Neutrophil (primary cell): ENCODE results near the gene ZNF41.
"Not testable (repeated sequence)": the region's sequence is repeated elsewhere in the genome, so short reads cannot be mapped to it uniquely, and the experiment has no call there.

ENCODE experiments used
- H3K27ac ChIP-seq: fragments of 200-600 bp; sonication (generic); 2 replicates; pipeline ENCODE4 v1.5.1; 2016; ENCODE audit warnings: mild to moderate bottlenecking, moderate library complexity
- H3K27me3 ChIP-seq: fragments of 200-600 bp; sonication (generic); 2 replicates; pipeline ENCODE4 v1.6.0; 2016; ENCODE audit warnings: mild to moderate bottlenecking
- H3K36me3 ChIP-seq: fragments of 200-600 bp; sonication (generic); 2 replicates; pipeline ENCODE4 v1.5.1; 2017
- H3K4me1 ChIP-seq, 2 experiments: fragments of 200-600 bp in 1 of 2; sonication (generic) in 1 of 2; 1 replicate in 1 of 2; 2 replicates in 1 of 2; pipeline versions ENCODE4 v1.5.1 to v1.6.1; 2013 to 2016; ENCODE audit warnings: low read depth in 1 of 2, low read length in 1 of 2, mild to moderate bottlenecking in 1 of 2, moderate library complexity in 1 of 2; ENCODE audit not compliant: control insufficient read depth in 1 of 2, insufficient read depth in 1 of 2
- H3K4me3 ChIP-seq, 2 experiments: fragments of 200-600 bp in 1 of 2; sonication (generic) in 1 of 2; 1 replicate in 1 of 2; 2 replicates in 1 of 2; pipeline ENCODE4 v1.5.1; 2013 to 2016; ENCODE audit warnings: low read depth in 1 of 2, low read length in 1 of 2, mild to moderate bottlenecking in 1 of 2, moderate library complexity in 1 of 2
- H3K9me3 ChIP-seq: fragments of 200-600 bp; sonication (generic); 2 replicates; pipeline ENCODE4 v1.5.1; 2016
- CTCF ChIP-seq: fragments of 200-600 bp; sonication (generic); IDR thresholded peaks from 2 replicates; pipeline ENCODE4 v1.5.1; 2016; ENCODE audit warnings: antibody characterized with exemption

ZNF41 gene

DNA sequence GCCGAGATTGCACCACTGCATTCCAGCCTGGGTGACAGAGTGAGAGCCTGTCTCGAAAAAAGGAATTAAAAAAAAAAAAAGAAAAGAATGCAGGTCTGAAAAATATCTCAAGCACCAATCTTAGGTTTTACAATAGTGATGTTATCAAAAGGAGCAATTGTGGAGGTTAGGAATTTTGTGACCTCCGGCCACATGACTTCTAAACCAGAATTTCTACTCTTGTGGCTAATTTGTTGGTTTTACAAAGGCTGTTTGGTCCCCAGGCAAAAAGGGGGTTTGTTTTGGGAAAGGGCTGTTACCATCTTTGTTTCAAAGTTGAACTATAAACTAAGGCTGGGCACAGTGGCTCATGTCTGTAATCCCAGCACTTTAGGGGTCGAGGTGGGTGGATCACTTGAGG lies 15.4 kb upstream of the ZNF41 start:
- Histone ChIP-seq H3K9me3 (no peaks in the 10 kb centered on the region), H3K27me3 (no peaks in the 10 kb centered on the region), H3K27ac (no peak overlapping the region), H3K36me3 (no peaks in the 10 kb centered on the region), H3K4me1 (peaks cover 9 to 10% of the 10 kb centered on the region in 2 experiments), H3K4me3 (no peak overlapping the region)
- TF ChIP-seq CTCF = no peak

- Histone ChIP-seq H3K4me3 (no peak overlapping the region), H3K27ac (no peak overlapping the region), H3K27me3 (no peaks in the 10 kb centered on the region), H3K9me3 (no peaks in the 10 kb centered on the region), H3K4me1 (peaks cover 9 to 10% of the 10 kb centered on the region in 2 experiments), H3K36me3 (no peaks in the 10 kb centered on the region)
- TF ChIP-seq CTCF = no peak
These were observed 14.4 kb upstream of the ZNF41 start for GRCh38 chrX:47497271-47497888.

DNA sequence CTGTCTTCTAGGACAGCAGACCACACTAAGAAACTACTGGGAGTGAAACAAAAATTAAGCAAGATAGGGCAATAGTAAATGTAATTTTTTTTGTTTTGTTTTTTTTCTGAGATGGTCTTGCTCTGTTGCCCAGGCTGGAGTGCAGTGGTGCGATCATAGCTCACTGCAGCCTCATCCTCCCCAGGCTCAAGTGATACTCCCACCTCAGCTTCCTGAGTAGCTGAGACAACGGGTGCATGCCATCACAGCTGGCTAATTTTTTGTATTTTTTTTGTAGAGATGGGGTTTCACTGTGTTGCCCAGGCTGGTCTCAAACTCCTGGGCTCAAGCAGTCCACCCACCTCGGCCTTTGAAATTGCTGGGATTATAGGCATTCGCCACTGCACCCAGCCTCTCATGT lies 9.1 kb upstream of the ZNF41 start:
- H3K27me3 ChIP-seq, H3K4me3 ChIP-seq, H3K27ac ChIP-seq, H3K4me1 ChIP-seq, H3K9me3 ChIP-seq, H3K36me3 ChIP-seq: not testable (repeated sequence)

- TF ChIP-seq CTCF = no peak
- Histone ChIP-seq H3K27me3 (no peaks in the 10 kb centered on the region), H3K4me1 (no peaks in the 10 kb centered on the region), H3K4me3 (no peak overlapping the region), H3K9me3 (no peaks in the 10 kb centered on the region), H3K36me3 (no peaks in the 10 kb centered on the region), H3K27ac (no peak overlapping the region)
These were observed 6.7 kb upstream of the ZNF41 start for GRCh38 chrX:47489507-47490275.

GRCh38 chrX:47484885-47485284 lies 1.9 kb upstream of the ZNF41 start:
- Histone ChIP-seq H3K4me3 (no peak overlapping the region), H3K9me3 (no peaks in the 10 kb centered on the region), H3K4me1 (peaks cover 7 to 16% of the 10 kb centered on the region in 2 experiments), H3K27ac (no peak overlapping the region), H3K36me3 (no peaks in the 10 kb centered on the region), H3K27me3 (no peaks in the 10 kb centered on the region)
- TF ChIP-seq CTCF = no peak
